ENCODE results near the gene PTPN9. TPM values are rescaled to one million over a fixed set of nuclear protein-coding genes. Genes with fewer than 3 reads are reported as not detected.

Gene PTPN9
- total and polyA plus RNA-seq, 2 of the 13 experiments (the other 11 are each of a cell fraction or from before 2014, with no cell fraction given) = 16.6 to 19.9 TPM

GRCh38 chr15:75455424-75455981, 123.6 kb downstream of the PTPN9 start (continued):
- no peak for TF ChIP-seq ZNF674 (CRISPR knock-in tag; IDR thresholded peaks at IDR 0.05; ENCODE audit: low read depth)
- no peak for TF ChIP-seq TP53 (CRISPR knock-in tag; conservative IDR thresholded peaks at IDR 0.05)
- no peak for TF ChIP-seq ZNF567 (CRISPR knock-in tag; IDR thresholded peaks at IDR 0.05; ENCODE audit: borderline replicate concordance)
- TF ChIP-seq ZNF576 (CRISPR knock-in tag; IDR thresholded peaks at IDR 0.05) = no peak; the same call in 1 of the 2 replicates
- TF ChIP-seq MIER2 (CRISPR knock-in tag; IDR thresholded peaks at IDR 0.05) = no peak
- no peak for TF ChIP-seq ATF6 (CRISPR knock-in tag; conservative IDR thresholded peaks at IDR 0.05)
- TF ChIP-seq HBP1 (CRISPR knock-in tag; IDR thresholded peaks at IDR 0.05; ENCODE audit: low read depth) = no peak
- no peak for TF ChIP-seq ZNF18 (CRISPR knock-in tag; IDR thresholded peaks at IDR 0.05; ENCODE audit: insufficient replicate concordance)
- no peak for TF ChIP-seq HMG20B (CRISPR knock-in tag; conservative IDR thresholded peaks at IDR 0.05)
- TF ChIP-seq ZFP37 (CRISPR knock-in tag; IDR thresholded peaks at IDR 0.05; ENCODE audit: borderline replicate concordance) = no peak
- no peak for TF ChIP-seq ZNF672 (CRISPR knock-in tag; IDR thresholded peaks at IDR 0.05)
- TF ChIP-seq EHMT2 (IDR thresholded peaks at IDR 0.05; ENCODE audit: borderline replicate concordance, low read depth, low read length) = no peak

Measured in HepG2 (cell line).